RPMI7951 (cell line): ENCODE data around the gene ADGRA3. TPM values are rescaled to one million over a fixed set of nuclear protein-coding genes. Genes with fewer than 3 reads are reported as not detected.
A peak's percentile ranks its signal among the peaks of the same experiment; 100 is the strongest.
"Not testable (repeated sequence)": the region's sequence is repeated elsewhere in the genome, so short reads cannot be mapped to it uniquely, and the experiment has no call there.

Experiments used
- DNase-seq: peaks from one replicate; pipeline ENCODE4 v3.0.0-alpha.2; 2012; ENCODE audit warnings: low read depth
- total RNA-seq: library from RNA; depleted of rRNA; stranded (reverse); fragments of >200 nt; shearing (Covaris generic); gene quantifications from 2 replicates; pipeline ENCODE4 v1.2.3, GENCODE V29; 2014

Gene ADGRA3
- total RNA-seq, 1 experiment from 2014 or later = 12.4 TPM

DNA sequence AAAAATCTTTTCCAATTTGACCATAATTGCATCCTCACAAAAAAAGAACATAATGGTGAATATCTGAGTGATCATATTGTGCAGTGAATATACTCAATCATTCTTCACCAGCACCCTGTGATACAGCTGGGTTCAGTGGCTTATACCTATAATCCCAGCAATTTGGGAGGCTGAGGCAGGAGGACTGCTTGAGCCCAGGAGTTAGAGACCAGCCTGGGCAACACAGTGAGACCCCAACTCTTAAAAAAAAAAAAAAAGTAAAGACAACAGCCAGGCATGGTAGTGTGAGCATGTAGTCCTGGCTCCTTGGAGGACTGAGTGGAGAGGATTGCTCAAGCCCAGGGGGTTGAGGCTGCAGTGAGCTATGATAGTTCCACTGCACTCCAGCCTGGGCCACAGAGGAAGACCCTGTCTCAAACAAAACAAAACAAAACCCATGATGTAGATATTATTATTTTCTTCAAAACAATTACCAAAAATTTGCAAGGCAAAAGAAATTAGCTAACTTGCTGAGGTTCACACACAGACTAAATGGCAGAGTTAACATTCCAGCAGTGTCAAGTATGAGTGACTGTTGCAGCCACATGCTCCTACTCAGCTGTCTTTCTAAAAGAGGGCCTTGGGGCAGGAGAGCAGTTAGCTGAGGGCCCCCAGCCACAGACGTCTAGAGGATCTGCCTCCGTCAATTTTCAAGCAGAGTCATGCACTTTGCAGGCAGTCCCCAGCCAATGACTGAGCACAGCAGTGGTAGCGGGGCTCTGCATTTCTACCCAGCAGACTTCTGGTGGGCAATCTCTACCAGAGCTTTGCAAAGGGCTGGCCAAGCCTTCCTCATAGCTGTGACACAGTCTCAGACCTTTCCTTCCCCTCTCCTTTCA lies 33.4 kb downstream of the ADGRA3 start:
- DNase-seq = peak; percentile 36

DNA sequence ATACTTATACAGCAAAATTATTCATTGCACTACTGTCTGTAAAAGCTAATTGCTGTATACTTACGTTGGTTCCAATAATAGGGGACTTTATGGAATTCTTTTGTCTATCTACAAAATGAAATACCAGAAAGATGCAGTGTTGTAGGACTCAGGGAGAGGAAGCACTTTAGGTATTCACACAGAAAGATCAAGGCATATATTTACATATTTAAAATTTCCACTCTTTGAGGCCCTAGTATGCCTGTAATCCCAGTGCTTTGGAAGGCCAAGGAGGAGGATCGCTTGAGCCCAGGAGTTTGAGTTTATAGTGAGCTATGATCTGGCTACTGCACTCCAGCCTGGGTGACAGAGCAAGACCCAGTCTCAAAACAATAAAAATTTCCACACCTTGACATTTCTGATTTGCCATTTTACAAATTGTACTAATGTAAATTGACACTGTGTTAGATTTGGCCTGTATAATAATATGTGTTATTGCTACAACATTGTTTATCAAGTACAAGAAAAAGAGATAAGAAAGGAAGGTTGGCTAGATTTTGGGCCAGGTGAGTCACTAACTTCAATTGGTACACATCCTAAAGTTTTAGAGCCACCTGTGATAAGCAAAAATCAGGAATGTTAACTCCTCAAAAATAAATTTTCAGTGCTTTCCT lies 35.1 kb downstream of the ADGRA3 start:
- no peak for DNase-seq

DNA sequence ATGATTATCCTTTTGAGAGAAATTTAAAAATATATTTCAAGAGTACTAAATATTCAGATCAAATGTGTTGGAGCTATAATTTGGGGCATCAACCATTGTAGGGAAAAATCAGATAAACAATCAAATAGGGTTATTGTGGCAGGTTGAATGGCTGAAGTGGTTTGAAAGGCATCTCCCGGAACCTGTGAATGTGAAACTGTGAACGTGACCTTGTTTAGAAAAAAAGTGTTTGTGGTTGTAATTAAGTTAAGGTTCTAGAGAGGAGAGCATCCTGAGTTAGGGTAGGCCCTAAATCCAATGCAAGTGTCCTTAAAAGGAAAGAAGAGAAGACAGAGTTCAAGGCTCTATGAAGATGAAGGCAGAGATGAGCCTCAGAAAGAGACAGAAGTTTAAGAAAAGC lies 37.4 kb downstream of the ADGRA3 start:
- no peak for DNase-seq

GRCh38 chr4:22477813-22478182 lies 38.1 kb downstream of the ADGRA3 start:
- no peak for DNase-seq

- DNase-seq = no peak
Measured at GRCh38 chr4:22477136-22477812, 38.6 kb downstream of the ADGRA3 start.

DNA sequence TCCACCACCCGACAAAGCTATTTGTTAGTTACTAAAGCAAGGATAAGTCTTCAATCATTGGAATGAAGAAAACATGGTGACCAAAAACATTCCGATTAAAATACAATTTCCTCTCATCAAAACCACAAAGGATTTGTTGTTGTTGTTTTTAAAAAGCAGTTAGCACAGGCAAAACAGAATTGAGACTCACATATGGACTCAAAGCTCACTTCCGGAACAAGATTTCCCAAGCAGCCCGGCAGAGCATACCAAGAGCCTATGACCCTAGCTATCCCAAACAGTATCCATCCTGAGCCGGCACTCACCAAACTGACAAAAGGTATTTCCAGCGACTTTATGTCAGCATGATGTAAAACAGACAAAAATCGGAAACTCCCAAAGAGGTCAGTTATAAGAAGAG lies 39.9 kb downstream of the ADGRA3 start:
- DNase-seq = no peak

- DNase-seq = not testable (repeated sequence)
Measured at GRCh38 chr4:22475311-22475646, 40.6 kb downstream of the ADGRA3 start.

GRCh38 chr4:22474636-22475310 lies 41.1 kb downstream of the ADGRA3 start:
- DNase-seq = peak; percentile 3

GRCh38 chr4:22473268-22473667 lies 42.6 kb downstream of the ADGRA3 start:
- peak; percentile 62 for DNase-seq

- no peak for DNase-seq
Measured at GRCh38 chr4:22471999-22472461, 43.8 kb downstream of the ADGRA3 start.

- DNase-seq = no peak
Measured at GRCh38 chr4:22471419-22471818, 44.4 kb downstream of the ADGRA3 start.

- no peak for DNase-seq
Measured at GRCh38 chr4:22466581-22466980, 49.3 kb downstream of the ADGRA3 start.

DNA sequence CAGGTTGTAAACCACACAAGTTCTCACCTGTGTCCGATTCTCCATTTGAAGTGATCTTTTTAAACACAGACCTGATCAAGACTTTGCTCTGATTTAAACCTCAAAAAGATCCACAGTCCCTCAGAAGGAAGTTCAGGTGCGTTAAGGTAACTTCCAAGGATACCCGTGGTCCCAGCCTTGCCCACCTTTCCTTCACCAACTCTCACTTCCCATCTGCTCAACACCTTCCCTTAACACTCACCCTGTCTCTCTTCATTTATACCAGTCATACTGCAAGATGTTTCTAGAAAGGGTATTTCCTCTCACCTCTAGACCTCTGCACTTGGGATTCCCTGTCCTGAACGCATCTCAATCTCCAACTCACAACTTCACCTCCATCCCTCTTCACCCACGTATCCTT lies 49.9 kb downstream of the ADGRA3 start:
- DNase-seq = no peak

GRCh38 chr4:22465349-22465748 lies 50.5 kb downstream of the ADGRA3 start:
- DNase-seq = no peak

- no peak for DNase-seq
Measured at GRCh38 chr4:22463179-22463578, 52.7 kb downstream of the ADGRA3 start.

DNA sequence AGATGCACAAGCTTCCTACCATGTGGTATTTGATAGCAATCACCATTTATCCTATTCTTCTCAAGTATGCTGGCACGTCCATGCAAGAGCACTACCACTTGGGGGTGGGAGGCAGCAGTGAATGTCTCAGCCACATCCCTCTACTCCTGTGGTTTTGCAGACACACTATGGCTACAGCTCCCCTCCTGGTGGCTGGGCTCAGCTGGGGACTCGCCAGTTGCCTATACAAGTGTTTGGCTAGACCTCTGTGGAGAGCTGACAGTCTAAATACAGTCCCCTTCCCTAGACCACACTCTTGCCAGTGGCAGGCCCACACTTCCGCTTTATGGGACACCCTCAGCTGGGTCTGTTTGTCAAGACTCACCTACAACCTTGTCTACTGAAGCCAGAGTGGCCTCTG lies 53.2 kb downstream of the ADGRA3 start:
- no peak for DNase-seq

- no peak for DNase-seq
Measured at GRCh38 chr4:22460266-22460665, 55.6 kb downstream of the ADGRA3 start.

GRCh38 chr4:22458098-22458497 lies 57.8 kb downstream of the ADGRA3 start:
- no peak for DNase-seq

DNA sequence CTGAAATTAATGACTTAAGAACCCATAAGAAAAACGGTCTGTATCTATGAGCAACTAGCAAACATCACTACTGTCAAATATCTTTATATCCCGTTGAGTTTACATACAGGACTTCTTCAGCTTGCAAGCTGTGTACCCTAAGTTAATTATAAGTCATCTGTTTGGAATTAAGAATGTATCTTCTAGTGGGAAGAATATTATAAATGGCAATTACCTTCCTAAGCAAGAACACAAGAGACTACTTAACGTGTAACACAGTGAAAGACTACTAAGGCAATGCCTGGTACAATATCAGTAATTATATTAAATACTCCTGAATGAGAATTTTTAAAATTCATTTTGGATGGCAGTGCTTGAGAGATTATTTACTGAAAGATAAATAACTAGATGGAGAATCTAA lies 58.5 kb downstream of the ADGRA3 start:
- DNase-seq = no peak

DNA sequence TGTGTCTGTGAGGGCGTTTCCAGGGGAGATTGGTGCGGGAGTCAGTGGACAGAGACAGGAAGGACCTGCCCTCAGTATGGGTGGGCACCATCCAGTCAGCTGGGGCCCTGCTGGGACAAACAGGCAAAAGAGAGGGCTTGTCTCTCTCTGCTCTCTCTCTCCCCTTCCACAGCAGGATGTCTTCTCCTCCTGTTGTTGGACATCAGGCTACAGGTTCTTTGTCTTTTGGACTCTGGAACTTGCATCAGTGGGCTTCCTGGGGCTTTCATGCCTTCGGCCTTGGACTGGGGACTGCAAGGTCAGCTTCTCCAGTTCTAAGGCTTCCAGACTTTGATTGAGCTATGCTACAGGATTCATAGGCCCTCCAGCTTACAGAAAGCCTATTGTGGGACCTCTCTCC lies 59.6 kb downstream of the ADGRA3 start:
- no peak for DNase-seq

DNA sequence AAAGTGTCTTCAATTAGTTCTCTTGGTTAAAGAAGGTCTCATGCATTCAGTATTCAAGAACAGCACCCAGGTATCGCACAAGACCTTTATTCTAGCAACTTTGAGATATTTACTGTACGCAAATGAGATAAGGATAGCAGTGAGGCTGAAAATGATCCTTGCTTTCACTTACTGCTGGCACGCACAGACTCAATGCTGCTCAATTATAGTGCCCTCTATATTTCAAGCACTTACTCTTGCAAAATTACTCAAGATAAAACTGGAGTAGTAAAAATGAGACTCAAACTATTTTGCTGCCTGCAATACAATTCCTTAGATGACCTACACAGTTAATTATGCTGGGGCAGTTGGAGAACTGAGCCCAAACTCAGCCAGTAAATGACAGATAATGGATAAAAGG lies 60.9 kb downstream of the ADGRA3 start:
- no peak for DNase-seq

DNA sequence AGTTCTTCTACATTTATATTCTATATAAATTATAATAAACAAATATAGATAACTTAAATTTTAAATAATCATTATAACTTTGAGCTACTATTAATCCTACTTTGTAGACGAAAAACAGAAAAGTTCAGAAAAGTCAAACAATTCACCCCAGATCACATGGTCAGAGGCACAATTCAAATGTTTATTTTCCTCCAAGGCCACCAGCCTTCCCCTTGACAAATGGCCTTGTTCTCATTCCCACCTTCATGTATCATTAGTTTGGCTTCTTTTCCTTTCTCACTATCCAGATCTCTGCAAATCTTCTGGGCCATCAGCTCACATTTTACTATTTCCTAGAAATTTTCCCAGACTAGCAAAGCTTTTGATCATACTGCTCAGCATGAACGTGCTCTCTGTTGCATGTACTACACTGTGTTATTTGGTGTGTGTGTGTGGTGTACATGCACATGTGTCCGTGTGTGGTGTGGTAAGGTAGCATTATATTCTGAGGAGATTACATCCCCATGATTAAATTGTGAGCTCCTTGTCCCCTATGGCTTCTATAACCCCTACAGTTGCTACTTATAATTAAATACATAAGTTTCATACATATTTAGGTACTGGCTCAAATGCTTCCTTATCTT lies 61.5 kb downstream of the ADGRA3 start:
- no peak for DNase-seq
